GM21786 (cell line): ENCODE measurements around the gene KIF1B.

ENCODE experiments used
- ATAC-seq: cut with Tn5 transposase; IDR thresholded peaks from one replicate; pipeline ENCODE4 v1.9.1; 2021; ENCODE audit not compliant: unreplicated experiment

Gene KIF1B

GRCh38 chr1:10280439-10281350 is 70.3 kb downstream of the KIF1B start:
- no peak for ATAC-seq

GRCh38 chr1:10283318-10283984 is 73.1 kb downstream of the KIF1B start:
- peak; percentile 52 for ATAC-seq

GRCh38 chr1:10286244-10286643 is 75.9 kb downstream of the KIF1B start:
- ATAC-seq = no peak

- ATAC-seq = no peak
These were observed 76.8 kb downstream of the KIF1B start for GRCh38 chr1:10287023-10287645.

- no peak for ATAC-seq
These were observed 77.8 kb downstream of the KIF1B start for GRCh38 chr1:10288029-10288615.

GRCh38 chr1:10291705-10292104 is 81.3 kb downstream of the KIF1B start:
- ATAC-seq = no peak

- ATAC-seq = no peak
These were observed 81.8 kb downstream of the KIF1B start for GRCh38 chr1:10292188-10292587.

GRCh38 chr1:10295481-10296085 is 85.2 kb downstream of the KIF1B start:
- ATAC-seq = no peak

- ATAC-seq = no peak
These were observed 88.8 kb downstream of the KIF1B start for GRCh38 chr1:10299151-10299550.

GRCh38 chr1:10302416-10302815 is 92.0 kb downstream of the KIF1B start:
- ATAC-seq = no peak

GRCh38 chr1:10304295-10304694 is 93.9 kb downstream of the KIF1B start:
- ATAC-seq = no peak

- ATAC-seq = no peak
These were observed 96.1 kb downstream of the KIF1B start for GRCh38 chr1:10306435-10306834.

GRCh38 chr1:10308001-10308400 is 97.6 kb downstream of the KIF1B start:
- no peak for ATAC-seq

GRCh38 chr1:10309243-10310011 is 99.1 kb downstream of the KIF1B start:
- no peak for ATAC-seq

GRCh38 chr1:10316752-10317151 is 106.4 kb downstream of the KIF1B start:
- ATAC-seq = no peak

- no peak for ATAC-seq
These were observed 109.4 kb downstream of the KIF1B start for GRCh38 chr1:10319750-10320149.

- no peak for ATAC-seq
These were observed 110.0 kb downstream of the KIF1B start for GRCh38 chr1:10320336-10320735.

- ATAC-seq = no peak
These were observed 112.5 kb downstream of the KIF1B start for GRCh38 chr1:10322821-10323220.

GRCh38 chr1:10324627-10325026 is 114.3 kb downstream of the KIF1B start:
- ATAC-seq = no peak

- ATAC-seq = no peak
These were observed 115.2 kb downstream of the KIF1B start for GRCh38 chr1:10325521-10325920.
